Measurements from ENCODE around the gene UNC50.

UNC50 gene, protein sequence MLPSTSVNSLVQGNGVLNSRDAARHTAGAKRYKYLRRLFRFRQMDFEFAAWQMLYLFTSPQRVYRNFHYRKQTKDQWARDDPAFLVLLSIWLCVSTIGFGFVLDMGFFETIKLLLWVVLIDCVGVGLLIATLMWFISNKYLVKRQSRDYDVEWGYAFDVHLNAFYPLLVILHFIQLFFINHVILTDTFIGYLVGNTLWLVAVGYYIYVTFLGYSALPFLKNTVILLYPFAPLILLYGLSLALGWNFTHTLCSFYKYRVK

DNA sequence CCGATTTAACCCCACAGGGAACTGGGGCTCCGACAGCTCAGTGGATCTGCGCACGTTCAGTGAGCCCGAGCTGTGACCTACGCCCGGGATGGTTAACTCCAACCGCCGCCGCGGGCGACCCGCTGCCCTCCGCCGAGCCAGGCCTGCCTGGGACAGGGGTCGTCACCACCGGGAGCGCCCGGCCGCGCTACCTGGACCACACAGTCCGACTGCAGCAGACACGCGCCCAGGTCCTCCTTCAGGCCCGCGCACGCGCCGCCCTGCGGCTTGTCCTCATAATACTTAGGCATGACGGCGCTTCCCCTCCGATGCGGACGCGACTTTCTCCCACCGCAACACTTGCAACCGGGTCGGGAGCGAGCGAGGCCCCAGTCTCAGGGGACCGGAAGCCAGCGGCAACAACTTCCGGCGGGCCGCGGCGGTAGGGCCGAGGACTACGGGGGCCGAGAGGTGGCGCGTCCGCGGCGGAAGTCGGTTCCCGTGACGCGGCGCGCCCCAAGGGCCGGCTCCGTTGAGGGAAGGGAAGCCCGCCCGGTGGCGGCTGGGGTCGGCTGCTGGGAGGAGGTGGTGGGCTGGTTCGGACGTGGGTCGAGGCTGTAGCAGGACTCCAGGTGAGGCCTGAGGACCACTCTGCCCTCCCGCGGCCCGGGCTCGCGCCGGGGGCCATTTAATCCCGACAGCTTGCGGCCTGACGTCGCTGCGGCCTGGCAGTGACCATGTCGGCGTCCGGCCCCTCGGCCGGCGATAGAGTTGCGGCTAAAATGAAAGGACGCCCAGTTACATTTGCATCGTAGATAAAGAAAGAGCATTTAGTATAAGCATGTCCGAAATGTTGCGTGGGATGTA, at the start of gene UNC50, which contains the start of gene COA5:
UNC50 (plus strand) TSS at position 474 of the 846 bp plus-strand sequence. CDS start 1,171 bp downstream, outside the sequence.
COA5 (minus strand) TSS at position 397 of the 846 bp plus-strand sequence; CDS start at position 290, 107 bp downstream.
- DNase-seq = peak; percentile 94

DNA sequence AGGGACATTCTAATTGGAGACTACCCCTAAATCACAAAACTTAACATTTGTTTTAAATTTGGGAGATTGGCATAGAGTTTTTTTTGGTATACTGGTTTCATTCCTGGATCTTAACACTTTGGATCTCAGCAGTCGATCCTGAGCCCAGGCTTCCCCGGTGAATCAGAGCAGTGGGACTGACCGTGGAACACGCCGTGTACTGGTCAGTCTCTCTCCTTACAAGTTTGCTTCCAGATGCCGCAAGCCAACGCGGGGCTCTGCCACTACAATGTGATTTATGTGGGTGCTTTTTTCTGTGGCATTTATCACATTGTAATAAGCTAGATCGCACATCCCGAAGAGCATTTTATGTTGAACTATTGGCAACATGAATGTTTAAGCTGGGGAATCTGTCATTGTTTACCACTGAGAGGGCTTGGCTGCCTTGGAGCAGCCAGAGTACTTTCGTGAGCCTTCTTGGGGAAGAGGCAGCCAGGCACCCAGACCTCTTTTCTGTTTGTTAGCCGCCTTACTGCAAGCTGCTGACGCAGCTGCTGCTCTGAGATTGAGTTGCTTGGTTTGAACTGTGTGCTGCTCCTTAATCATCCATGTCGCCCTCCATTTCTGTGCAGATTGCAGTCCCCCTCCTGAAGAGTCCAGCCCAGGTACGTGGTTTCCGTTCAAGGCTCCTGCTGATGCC, 49.4 kb upstream of the UNC50 start:
- DNase-seq = no peak

DNA sequence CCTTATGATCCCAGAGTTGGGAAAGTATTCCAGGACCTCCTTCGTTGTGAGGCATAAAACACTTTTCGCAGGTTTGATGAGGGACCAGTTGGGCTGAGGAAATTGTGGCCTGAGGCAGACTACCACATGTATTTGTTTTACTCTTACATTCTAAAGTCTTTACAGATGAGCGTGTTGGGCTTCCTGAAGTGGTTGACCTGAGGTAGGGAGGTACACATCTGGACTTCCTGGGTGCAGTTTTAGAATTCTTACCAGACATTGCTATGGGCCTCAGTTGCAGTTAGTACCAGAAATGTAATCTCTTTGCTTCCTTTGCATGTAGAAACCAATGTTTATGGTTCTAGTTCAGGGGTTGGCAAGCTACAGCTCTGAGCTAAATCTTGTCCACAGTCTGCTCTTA, 48.8 kb upstream of the UNC50 start:
- DNase-seq = no peak

DNA sequence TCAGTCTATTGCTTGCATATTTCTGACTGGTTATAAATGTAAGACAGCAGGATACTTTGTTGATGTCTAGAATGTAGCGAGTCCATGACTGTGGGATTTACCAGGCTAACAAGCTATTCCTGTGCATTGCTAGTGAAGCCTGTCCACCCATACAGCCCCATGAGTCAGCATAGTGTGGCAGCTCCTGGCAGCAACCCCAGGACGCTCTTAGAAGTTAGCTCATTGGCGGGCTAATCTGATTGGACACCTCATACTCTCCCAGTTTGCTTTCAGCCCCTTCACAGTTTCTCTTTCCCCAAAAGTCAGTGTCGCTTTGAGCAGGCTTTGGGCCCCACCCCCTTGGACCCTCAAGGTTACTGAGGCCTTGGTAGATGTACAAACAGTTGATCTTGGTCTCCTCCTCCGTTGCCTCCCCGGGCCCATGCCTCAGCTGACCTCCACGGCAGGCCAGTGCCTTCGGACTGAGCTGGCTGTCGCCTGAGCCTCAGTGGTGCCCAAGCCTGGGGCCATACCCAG, 48.1 kb upstream of the UNC50 start:
- DNase-seq = no peak

DNA sequence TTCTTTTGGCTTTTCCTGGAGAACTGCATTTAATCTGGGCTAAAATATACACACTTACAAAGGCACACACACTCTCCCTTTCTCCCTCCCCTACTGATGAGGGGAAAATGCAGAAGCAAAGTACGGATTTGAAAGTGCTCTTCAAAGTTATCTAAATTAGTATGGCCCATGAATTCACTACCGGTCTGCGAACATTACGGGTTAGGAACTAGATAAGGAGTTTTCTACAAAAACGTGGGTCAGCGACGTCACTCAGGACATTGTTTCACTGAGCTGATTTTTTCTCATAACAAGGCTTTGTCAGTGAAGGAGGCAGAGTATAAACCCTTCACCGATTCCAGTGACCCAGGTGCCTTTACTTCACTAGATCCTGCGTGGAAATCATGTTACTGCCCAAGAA, 47.4 kb upstream of the UNC50 start:
- DNase-seq = no peak

DNA sequence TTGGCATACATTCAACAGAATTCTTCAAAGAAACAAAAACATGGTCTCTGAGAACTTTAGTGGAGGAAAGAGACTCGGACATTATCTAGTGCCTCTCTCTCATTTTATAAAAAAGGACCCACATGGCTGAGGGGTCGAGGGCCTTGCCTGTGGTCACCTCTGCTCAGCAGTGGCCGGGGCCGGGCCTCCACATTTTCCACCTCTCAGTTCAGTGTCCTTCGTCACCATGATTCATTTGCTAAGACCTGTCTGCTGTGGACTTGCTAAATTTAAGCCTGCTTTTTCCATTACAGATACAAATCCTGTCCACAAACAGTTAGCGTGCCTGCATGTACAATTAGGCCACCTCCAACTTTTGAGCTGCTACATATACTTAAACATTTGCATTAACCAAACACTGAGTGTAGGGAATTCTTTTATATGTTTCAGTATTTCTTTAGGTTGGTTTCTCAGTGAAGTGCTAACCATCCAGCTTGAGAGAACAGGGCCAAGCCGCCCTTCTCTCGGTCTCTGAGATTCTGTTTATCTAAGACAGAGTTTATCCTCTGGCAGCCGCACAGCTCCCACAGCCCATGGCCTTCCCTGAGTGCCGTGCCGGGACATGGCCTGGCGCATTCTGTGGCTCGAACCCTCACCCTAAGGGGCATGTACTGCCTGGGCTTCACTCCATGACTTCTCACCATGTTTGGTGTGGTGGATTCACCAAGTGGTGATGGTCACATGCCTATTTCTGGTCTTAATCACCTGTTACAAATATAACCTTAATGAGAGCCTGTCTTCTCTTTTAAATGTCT, 46.3 kb upstream of the UNC50 start:
- DNase-seq = no peak

DNA sequence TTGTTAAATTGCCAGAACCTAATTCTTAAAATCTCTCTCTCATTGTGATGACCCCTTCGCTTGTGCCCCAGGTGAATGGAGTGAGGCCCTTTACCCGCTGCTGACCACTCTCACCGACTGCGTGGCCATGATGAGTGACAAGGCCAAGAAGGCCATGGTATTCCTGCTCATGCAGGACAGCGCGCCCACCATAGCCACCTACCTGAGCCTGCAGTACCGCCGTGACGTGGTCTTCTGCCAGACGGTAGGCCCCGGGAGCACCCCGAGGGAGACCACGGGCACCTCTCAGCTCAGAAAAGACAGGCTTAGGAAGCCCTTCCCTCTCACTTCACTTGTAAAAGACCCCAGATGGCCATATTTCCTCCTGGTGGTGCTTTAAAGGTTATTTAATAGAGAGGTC, 45.0 kb upstream of the UNC50 start:
- no peak for DNase-seq

DNA sequence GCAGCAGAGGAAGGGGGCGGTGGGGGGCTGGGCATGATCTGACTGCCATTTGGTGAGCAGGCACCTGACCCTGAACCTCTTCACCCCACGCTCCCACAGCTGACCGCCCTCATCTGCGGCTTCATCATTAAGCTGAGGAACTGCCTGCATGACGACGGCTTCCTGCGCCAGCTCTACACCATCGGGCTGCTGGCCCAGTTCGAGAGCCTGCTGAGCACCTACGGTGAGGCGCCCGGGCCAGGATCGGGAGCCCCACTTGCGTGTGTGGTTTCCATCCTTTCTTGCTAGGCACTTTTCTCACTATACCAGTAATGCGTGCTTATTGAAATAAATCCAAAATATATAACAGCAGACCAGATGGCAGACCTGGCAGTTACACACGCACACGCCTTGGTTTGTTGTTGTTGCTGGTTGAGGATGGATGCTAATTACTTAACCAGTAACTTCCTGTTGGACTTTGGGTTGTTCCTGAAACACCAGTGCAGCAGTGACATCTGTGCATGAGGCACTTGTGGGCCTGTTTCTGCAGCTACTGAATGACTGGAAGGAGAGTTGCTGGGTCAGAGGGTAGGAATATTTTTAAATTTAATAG, 43.8 kb upstream of the UNC50 start:
- no peak for DNase-seq

DNA sequence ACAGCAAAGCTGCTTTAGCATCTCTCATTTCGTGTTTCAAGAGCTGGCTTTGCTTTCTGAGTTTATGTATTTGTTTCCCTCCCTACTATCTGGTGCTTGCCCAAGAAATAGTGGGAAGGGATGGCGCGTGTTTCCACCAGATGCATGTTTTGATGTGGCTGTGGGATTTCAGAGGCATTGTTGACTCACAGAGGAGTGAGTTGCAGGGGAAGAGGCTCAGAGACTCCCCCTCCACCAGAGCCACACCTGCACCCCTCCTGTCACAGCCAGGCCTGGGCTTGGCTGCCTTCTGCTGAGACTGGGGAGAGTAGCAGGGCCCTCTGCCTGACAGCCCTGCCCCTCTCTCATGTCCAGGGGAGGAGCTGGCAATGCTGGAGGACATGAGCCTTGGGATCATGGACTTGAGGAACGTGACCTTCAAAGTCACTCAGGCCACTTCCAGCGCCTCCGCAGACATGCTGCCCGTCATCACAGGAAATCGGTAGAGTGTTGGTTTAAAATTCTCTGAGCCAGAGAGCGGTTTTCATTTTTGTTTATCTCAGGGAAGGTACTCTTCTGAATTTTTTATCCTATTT, 43.0 kb upstream of the UNC50 start:
- no peak for DNase-seq

DNA sequence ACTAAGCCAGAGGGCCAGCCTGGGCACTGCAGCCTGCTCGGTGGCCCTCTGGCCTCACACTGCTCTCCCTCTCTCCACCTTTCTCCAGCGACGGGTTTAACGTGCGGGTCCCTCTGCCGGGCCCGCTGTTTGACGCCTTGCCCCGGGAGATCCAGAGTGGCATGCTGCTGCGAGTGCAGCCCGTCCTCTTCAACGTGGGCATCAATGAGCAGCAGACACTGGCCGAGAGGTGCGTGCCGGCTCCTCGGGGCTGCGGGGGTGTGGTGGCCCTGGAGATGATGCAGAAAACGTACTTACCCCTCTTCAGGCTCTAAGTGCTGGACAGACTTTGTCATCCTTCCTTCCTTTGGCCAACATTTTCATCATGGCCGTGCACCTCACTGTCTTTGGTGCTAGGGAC, 42.4 kb upstream of the UNC50 start:
- DNase-seq = no peak

DNA sequence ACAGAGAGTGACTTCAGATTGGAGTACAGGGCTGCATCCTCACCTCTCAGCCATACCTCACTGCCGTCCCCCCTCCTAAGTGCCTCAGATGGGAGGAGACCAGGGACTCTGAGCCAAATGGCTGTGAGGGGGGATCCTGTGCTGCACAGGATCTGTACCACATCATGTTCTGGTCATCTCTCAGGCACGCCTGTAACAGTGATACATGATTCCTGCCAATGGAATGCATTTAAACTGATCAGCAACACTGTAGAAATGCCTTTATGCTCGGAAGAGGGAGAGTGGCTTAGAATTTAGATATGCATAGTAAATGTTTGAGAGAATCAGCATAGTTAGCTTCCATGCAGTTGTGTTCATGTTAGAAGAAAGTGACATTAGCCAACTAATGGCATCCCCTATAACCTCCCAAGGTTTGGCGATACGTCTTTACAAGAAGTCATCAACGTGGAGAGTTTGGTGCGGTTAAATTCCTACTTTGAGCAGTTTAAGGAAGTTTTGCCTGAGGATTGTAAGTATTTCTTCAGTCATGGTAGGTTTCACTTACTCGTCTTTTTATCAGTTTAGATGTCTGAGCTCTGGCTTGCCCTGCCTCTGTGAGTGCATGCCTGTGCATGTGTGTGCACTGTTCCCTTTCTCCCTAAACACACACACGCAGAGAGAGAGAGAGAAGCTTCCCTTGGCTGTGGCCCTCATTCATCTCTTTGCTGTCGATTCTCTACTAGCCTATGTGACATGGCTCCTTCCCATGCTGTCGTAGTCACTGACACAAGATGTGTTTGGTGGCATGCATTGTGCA, 40.0 kb upstream of the UNC50 start:
- no peak for DNase-seq

DNA sequence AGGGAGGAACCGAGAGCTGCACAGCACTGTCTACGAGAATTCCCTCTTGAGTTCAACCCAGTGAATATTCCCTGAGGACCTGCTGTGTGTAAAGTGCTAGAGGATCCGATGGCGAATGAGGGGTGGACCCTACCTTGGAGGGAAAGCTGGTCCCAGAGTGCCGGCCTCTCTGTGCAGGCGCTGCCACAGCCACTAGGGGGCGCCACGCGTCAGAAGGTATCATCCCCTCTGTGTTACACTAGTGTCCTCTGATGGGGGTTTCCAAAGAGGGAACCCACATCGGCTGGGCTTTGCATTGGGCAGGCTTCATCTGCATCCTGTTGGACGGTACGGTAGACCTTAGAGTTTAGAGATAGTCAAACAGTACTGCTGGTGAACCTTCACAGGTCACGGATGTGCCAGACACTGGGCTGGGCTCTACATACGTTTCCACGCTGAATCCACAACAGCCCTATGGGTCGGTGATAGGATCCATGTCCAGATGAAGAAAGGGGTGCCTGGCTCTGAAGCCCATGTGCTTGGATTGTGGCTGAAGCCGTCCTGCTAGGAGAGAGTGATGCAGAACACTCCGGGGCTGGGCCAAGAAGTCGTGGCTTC, 39.1 kb upstream of the UNC50 start:
- peak; percentile 80 to 83 for DNase-seq

DNA sequence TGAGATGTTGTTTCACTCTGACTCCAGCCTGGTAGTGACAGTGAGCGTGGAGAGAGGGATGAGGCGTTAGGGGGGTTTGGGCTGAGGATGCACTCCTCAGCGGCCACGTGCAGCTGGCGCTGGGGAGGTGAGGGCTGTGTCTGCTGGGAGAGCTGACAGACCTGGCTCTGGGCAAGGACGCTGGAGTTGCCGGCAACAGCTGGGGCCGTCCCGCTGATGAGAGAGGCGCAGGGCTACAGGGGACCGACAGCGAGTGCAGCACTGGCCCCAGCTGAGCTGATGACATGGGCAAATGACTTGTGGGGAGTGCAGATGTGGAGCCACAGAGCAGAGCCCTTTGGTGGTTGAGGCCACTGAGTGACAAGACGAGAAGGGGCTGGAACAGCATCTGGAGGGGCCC, 38.5 kb upstream of the UNC50 start:
- DNase-seq = no peak

DNA sequence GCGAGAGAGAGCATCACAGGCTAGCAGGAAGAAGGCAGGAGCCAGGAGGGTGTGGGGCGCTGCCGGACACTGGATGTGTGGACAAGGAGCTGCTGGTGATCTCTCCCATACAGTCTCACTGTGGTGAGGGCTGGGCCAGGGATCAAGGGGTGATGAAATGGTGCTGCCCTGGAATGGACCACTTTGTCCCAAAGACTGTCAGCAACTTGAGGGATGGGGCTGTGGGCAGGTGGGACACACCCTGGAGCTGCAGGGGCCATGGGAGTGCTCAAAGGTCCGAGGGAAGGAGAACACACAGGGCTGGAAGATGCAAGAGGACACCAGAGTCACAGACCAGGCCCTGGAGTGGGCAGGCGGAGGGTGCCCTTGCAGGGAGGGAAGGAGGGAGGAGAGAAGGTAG, 38.0 kb upstream of the UNC50 start:
- no peak for DNase-seq

DNA sequence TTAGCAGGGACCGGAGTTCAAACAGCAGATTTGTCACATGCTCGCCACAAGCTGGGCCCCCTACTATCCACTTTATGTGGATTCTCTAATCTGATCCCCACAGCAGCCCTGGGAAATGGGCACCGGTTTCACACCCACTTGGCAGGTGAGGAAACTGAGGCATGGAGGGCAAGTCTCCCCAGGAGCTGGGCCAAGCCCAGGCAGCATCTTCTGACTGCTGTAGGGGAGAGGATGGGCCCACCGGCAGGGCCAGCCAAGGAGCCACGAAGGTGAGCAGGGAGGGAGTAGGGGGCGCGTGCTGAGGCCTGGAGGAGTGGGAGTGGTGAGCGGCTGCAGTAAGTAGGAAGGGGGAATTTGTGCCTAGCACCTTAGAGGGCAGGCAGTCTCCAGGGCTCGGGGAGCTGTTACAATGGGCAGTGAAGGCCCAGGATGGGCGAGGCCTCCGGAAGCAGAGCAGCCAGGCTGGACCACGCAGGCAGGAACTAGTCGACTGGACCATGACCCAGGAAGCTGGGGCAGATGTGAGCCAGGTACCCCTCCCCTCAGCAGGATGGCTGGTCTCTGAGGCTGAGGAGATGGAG, 37.2 kb upstream of the UNC50 start:
- no peak for DNase-seq

DNA sequence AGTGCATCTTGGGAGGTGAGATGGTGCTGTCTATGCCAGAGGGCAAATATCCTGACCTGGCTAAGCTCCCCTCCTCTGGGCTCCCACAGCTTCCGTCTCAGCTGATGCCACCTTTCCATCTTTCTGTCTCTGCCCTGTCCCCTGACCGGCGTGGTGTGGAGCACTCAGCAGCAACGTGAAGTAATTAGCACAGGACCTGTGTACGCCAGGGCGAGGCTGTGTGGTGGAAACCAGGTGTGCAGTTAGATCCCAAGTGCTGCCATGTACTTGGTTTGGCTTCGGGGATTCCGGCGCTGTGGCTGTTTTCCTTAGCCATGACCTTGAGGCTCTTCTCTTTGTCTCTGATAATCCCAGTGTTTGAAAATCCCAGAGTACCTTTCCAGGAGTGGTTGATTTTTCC, 36.6 kb upstream of the UNC50 start:
- DNase-seq = no peak

DNA sequence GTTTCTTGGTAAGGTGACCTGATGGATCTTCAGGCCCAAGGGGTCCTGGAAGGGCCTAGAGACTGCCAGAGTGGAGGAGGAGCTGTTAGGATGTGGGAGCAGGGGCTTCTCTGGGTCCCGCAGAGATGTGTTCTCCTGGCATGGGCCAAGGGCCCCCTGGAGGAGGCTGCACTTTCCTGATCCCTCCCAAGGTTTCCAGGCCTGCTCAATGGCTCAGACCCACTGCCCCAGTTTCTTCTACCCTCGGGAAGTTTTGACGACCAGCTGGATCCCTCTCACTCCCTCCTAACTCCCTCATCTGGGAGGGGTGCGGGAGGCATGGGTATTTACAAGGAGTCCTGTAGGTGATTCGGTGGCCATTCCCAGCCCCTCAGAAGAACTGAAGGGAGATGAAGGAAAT, 36.2 kb upstream of the UNC50 start:
- no peak for DNase-seq

DNA sequence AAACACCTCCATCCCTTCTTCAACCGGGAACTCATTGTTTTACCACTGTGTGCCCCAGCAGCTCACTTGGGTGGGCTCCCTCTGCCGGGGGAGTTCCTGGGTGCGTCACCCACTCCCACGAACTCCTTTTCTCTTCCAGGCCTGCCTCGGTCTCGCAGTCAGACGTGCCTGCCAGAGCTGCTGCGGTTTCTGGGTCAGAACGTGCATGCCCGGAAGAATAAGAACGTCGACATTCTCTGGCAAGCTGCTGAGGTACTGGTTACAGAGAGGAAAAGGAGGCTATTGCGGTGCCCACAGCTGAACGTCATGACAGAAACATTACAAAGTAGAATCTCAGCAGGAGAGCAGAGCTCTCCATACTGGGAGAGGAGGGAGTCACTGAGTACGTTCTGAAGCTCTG, 35.7 kb upstream of the UNC50 start:
- DNase-seq = no peak

DNA sequence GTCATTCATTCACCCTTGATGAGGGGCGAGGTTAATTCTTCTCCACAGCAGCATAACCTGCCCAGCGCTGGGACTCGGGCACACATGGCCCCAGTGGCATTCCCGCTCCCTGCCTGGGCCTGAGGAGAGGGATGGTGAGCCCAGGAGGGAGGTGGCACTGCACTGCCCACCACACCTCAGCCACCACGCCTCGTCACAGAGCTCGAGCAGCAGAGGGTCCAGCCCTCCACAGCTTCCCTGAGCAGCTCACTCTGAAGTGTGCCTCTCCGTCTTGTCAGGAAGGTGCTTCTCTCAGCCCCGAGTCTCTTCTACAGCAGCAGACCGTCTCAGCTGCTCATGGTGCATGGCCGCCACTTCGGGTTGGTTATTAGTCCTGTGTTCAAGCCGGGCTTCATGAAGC, 35.0 kb upstream of the UNC50 start:
- DNase-seq = no peak

DNA sequence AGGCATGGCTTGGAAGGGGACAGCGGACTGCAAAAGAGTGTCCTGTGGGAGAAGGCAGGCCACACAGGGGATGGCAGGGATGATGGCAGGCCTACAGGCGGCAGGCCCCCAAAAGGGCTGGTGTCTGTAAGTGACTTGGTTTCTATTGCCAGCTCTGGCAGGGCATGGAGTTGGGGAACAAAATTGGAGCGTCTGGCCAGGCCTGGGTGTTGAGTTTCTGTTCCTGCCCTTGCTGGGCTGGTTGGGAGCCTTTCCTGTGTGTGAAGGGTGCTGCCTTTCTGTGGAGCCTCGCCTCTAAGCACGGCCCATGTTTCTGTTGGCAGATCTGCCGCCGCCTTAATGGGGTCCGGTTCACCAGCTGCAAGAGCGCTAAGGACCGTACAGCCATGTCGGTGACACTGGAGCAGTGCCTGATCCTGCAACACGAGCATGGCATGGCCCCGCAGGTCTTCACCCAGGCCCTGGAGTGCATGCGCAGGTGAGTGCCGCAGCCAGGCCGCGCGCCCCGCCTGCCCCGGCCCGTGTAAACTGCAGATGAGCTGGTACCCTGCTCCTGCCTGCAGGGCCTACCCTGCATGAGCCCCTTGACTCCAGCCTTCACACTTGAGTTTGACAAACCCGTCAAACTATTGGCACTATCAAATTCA, 31.6 kb upstream of the UNC50 start:
- DNase-seq = no peak
